Gastrocnemius medialis (tissue), 4 donors: ENCODE data around the gene LRRC56.

ENCODE experiments used
- POLR2A ChIP-seq, 2 donors: fragments of 450-650 bp; IDR thresholded peaks; one replicate each; pipeline ENCODE4 v1.6.1; 2017; ENCODE audit warnings: antibody characterized with exemption in 2 of 2, mild to moderate bottlenecking in 2 of 2, moderate library complexity in 2 of 2
- TF ChIP-seq, protein P1 (sequence below), 5 experiments: fragments of 450-650 bp in 3 of 5; fragments of 200-600 bp in 2 of 5; sonication (generic) in 2 of 5; IDR thresholded peaks in 4 of 5; conservative IDR thresholded peaks in 1 of 5; 1 replicate in 4 of 5; 2 replicates in 1 of 5; pipeline ENCODE4 v1.5.1; 2016 to 2019; ENCODE audit warnings: antibody characterized with exemption in 5 of 5, mild to moderate bottlenecking in 3 of 5, moderate library complexity in 3 of 5

DNA sequence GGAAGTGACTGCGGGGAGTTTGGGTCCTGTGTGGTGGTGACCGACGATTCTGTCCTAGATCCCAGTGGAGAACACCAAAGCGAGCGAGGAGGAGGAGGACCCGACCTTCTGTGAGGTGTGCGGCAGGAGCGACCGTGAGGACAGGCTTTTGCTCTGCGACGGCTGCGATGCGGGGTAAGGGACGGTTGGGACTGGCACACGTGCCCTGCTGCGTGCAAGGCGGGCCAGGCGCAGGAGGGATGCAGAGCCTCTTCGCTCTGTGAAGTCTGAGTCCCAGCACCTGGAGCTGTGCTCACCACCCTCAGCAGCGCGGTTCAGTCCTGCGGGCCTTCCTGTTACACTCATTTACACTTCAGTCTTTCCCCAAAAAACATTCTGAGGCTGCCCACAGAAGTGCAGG, 55.2 kb downstream of the LRRC56 start:
- TF ChIP-seq, protein P1, sequence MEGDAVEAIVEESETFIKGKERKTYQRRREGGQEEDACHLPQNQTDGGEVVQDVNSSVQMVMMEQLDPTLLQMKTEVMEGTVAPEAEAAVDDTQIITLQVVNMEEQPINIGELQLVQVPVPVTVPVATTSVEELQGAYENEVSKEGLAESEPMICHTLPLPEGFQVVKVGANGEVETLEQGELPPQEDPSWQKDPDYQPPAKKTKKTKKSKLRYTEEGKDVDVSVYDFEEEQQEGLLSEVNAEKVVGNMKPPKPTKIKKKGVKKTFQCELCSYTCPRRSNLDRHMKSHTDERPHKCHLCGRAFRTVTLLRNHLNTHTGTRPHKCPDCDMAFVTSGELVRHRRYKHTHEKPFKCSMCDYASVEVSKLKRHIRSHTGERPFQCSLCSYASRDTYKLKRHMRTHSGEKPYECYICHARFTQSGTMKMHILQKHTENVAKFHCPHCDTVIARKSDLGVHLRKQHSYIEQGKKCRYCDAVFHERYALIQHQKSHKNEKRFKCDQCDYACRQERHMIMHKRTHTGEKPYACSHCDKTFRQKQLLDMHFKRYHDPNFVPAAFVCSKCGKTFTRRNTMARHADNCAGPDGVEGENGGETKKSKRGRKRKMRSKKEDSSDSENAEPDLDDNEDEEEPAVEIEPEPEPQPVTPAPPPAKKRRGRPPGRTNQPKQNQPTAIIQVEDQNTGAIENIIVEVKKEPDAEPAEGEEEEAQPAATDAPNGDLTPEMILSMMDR (IDR thresholded peaks at IDR 0.05 in 4 of 5, conservative IDR thresholded peaks at IDR 0.05 in 1 of 5), result no peak
- no peak for TF ChIP-seq POLR2A (IDR thresholded peaks at IDR 0.05)
